Endothelial cell of umbilical vein (primary cell): ENCODE results near the gene LHFPL2.

Experiments
- EZH2 ChIP-seq: IDR thresholded peaks from 2 replicates; pipeline ENCODE4 v1.6.1; 2012; ENCODE audit warnings: borderline replicate concordance, low read depth, mild to moderate bottlenecking, moderate library complexity, low read length, inconsistent platforms; ENCODE audit not compliant: severe bottlenecking
- MAX ChIP-seq: IDR thresholded peaks from 2 replicates; pipeline ENCODE4 v1.6.1; 2011; ENCODE audit not compliant: insufficient read depth, insufficient read length
- POLR2A ChIP-seq: IDR thresholded peaks from 2 replicates; pipeline ENCODE4 v1.6.1; 2012; ENCODE audit warnings: low read depth, mild to moderate bottlenecking, control low read depth, low read length
- POLR2AphosphoS5 ChIP-seq: IDR thresholded peaks from 2 replicates; pipeline ENCODE4 v1.6.1; 2012; ENCODE audit warnings: low read depth, mild to moderate bottlenecking, control low read depth, low read length, moderate library complexity; ENCODE audit not compliant: insufficient read depth
- TF ChIP-seq, protein P1 (sequence below), 2 donors: IDR thresholded peaks; 1 replicate in 1 of 2; 2 replicates in 1 of 2; pipeline ENCODE4 v1.5.1; 2011; ENCODE audit warnings: low read length in 2 of 2, mild to moderate bottlenecking in 2 of 2, moderate library complexity in 2 of 2, control low read depth in 1 of 2, inconsistent platforms in 1 of 2, low read depth in 1 of 2; ENCODE audit not compliant: insufficient read depth in 1 of 2; ENCODE audit errors: extremely low read depth in 1 of 2

DNA sequence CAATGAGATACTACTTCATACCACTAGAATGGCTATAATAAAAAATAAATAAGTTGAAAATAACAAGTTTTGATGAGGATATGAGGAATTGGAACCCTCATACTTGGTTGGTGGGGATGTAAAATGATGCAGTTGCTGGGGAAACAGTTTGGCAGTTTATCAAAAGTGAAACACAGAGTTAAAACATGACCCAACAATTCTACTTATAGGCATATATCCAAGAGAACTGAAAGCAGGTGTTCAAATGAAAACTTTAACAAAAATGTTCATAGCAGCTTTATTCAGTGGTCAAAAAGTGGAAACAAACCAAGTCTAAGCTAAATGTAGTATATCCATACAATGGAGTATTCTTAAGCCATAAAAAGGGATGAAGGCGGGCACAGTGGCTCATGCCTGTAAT lies 13.1 kb upstream of the LHFPL2 start:
- TF ChIP-seq POLR2AphosphoS5 = no peak
- TF ChIP-seq, protein P1, sequence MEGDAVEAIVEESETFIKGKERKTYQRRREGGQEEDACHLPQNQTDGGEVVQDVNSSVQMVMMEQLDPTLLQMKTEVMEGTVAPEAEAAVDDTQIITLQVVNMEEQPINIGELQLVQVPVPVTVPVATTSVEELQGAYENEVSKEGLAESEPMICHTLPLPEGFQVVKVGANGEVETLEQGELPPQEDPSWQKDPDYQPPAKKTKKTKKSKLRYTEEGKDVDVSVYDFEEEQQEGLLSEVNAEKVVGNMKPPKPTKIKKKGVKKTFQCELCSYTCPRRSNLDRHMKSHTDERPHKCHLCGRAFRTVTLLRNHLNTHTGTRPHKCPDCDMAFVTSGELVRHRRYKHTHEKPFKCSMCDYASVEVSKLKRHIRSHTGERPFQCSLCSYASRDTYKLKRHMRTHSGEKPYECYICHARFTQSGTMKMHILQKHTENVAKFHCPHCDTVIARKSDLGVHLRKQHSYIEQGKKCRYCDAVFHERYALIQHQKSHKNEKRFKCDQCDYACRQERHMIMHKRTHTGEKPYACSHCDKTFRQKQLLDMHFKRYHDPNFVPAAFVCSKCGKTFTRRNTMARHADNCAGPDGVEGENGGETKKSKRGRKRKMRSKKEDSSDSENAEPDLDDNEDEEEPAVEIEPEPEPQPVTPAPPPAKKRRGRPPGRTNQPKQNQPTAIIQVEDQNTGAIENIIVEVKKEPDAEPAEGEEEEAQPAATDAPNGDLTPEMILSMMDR (IDR thresholded peaks at IDR 0.05; ENCODE audit: extremely low read depth in 1 of 2, insufficient read depth in 1 of 2, low read depth in 1 of 2, low read length in 2 of 2) = no peak
- TF ChIP-seq POLR2A = no peak
- TF ChIP-seq EZH2 = no peak
- no peak for TF ChIP-seq MAX
